Measurements from ENCODE around the gene TMPRSS11A. TPM values are rescaled to one million over a fixed set of nuclear protein-coding genes. Genes with fewer than 3 reads are reported as not detected.

The TMPRSS11A gene
- total RNA-seq, 1 donor = not detected

GRCh38 chr4:67988991-67989390 lies 25.7 kb upstream of the TMPRSS11A start:
- H3K4me1 ChIP-seq (ENCODE audit: insufficient read depth, low read length) = peaks cover 3% of the 10 kb centered on the region
- no peaks in the 10 kb centered on the region for H3K27me3 ChIP-seq (ENCODE audit: insufficient read depth, low read length)
- H3K9me3 ChIP-seq (ENCODE audit: low read depth, low read length) = no peaks in the 10 kb centered on the region
- H2AFZ ChIP-seq (ENCODE audit: low read length) = no peak overlapping the region
- H4K20me1 ChIP-seq (ENCODE audit: insufficient read depth, low read length) = no peaks in the 10 kb centered on the region
- no peak overlapping the region for H3K4me3 ChIP-seq (ENCODE audit: insufficient read depth, low read length)
- H3K79me2 ChIP-seq (ENCODE audit: insufficient read depth, low read length) = no peaks in the 10 kb centered on the region
- no peak overlapping the region for H3K4me2 ChIP-seq (ENCODE audit: insufficient read depth, low read length)
- no peaks in the 10 kb centered on the region for H3K36me3 ChIP-seq (ENCODE audit: insufficient read depth, low read length)
- DNase-seq (ENCODE audit: insufficient read length, low spot score, missing footprints) = no peak
- no peak overlapping the region for H3K27ac ChIP-seq (ENCODE audit: low read depth, low read length)
- TF ChIP-seq CTCF (IDR thresholded peaks at IDR 0.05; ENCODE audit: extremely low read depth, low read depth, low read length) = no peak

- H3K4me2 ChIP-seq (ENCODE audit: insufficient read depth, low read length) = no peak overlapping the region
- no peaks in the 10 kb centered on the region for H3K4me1 ChIP-seq (ENCODE audit: insufficient read depth, low read length)
- no peaks in the 10 kb centered on the region for H3K27me3 ChIP-seq (ENCODE audit: insufficient read depth, low read length)
- DNase-seq (ENCODE audit: insufficient read length, low spot score, missing footprints) = no peak
- H4K20me1 ChIP-seq (ENCODE audit: insufficient read depth, low read length) = no peaks in the 10 kb centered on the region
- H3K9me3 ChIP-seq (ENCODE audit: low read depth, low read length) = no peaks in the 10 kb centered on the region
- H3K27ac ChIP-seq (ENCODE audit: low read depth, low read length) = no peak overlapping the region
- H3K4me3 ChIP-seq (ENCODE audit: insufficient read depth, low read length) = no peak overlapping the region
- no peak for TF ChIP-seq CTCF (IDR thresholded peaks at IDR 0.05; ENCODE audit: extremely low read depth, low read depth, low read length)
- no peaks in the 10 kb centered on the region for H3K79me2 ChIP-seq (ENCODE audit: insufficient read depth, low read length)
- no peak overlapping the region for H2AFZ ChIP-seq (ENCODE audit: low read length)
- H3K36me3 ChIP-seq (ENCODE audit: insufficient read depth, low read length) = no peaks in the 10 kb centered on the region
Measured at GRCh38 chr4:67983333-67983732, 20.0 kb upstream of the TMPRSS11A start.

GRCh38 chr4:67980512-67980911 lies 17.2 kb upstream of the TMPRSS11A start:
- no peaks in the 10 kb centered on the region for H3K36me3 ChIP-seq (ENCODE audit: insufficient read depth, low read length)
- H3K79me2 ChIP-seq (ENCODE audit: insufficient read depth, low read length) = no peaks in the 10 kb centered on the region
- no peak overlapping the region for H3K27ac ChIP-seq (ENCODE audit: low read depth, low read length)
- no peak overlapping the region for H3K4me3 ChIP-seq (ENCODE audit: insufficient read depth, low read length)
- no peak overlapping the region for H2AFZ ChIP-seq (ENCODE audit: low read length)
- TF ChIP-seq CTCF (IDR thresholded peaks at IDR 0.05; ENCODE audit: extremely low read depth, low read depth, low read length) = no peak
- no peaks in the 10 kb centered on the region for H4K20me1 ChIP-seq (ENCODE audit: insufficient read depth, low read length)
- no peaks in the 10 kb centered on the region for H3K4me1 ChIP-seq (ENCODE audit: insufficient read depth, low read length)
- no peak for DNase-seq (ENCODE audit: insufficient read length, low spot score, missing footprints)
- H3K9me3 ChIP-seq (ENCODE audit: low read depth, low read length) = no peaks in the 10 kb centered on the region
- H3K4me2 ChIP-seq (ENCODE audit: insufficient read depth, low read length) = no peak overlapping the region
- H3K27me3 ChIP-seq (ENCODE audit: insufficient read depth, low read length) = no peaks in the 10 kb centered on the region

- Histone ChIP-seq H3K79me2 (ENCODE audit: insufficient read depth, low read length) (no peaks in the 10 kb centered on the region), H3K27ac (ENCODE audit: low read depth, low read length) (no peak overlapping the region), H3K9me3 (ENCODE audit: low read depth, low read length) (no peaks in the 10 kb centered on the region), H3K36me3 (ENCODE audit: insufficient read depth, low read length) (no peaks in the 10 kb centered on the region), H3K4me1 (ENCODE audit: insufficient read depth, low read length) (no peaks in the 10 kb centered on the region), H3K27me3 (ENCODE audit: insufficient read depth, low read length) (no peaks in the 10 kb centered on the region), H3K4me3 (ENCODE audit: insufficient read depth, low read length) (no peak overlapping the region), H2AFZ (ENCODE audit: low read length) (no peak overlapping the region), H4K20me1 (ENCODE audit: insufficient read depth, low read length) (no peaks in the 10 kb centered on the region), H3K4me2 (ENCODE audit: insufficient read depth, low read length) (no peak overlapping the region)
- DNase-seq (ENCODE audit: insufficient read length, low spot score, missing footprints) = no peak
- TF ChIP-seq CTCF (IDR thresholded peaks at IDR 0.05; ENCODE audit: extremely low read depth, low read depth, low read length) = no peak
Measured at GRCh38 chr4:67973608-67974007, 10.3 kb upstream of the TMPRSS11A start.
